ENCODE measurements around the gene THOC2.
A peak's percentile ranks its signal among the peaks of the same experiment; 100 is the strongest.
"Not testable (repeated sequence)": the region's sequence is repeated elsewhere in the genome, so short reads cannot be mapped to it uniquely, and the experiment has no call there.

Gene THOC2

DNA sequence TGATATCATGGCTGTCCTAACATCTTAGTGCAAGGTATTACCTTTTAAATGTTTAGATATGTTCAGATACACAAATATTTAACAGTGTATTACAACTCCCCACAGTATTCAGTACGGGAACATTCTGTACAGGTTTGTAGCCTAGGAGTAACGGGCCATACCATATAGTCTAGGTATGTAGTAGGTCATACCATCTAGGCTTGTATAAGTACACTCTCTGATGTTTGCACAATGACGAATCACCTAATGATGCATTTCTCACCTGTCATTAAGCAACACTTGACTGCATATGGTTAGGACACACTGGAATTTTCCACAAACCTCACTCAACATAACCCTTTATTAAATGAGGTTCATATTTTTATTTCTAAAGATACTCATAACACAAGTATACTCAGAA is 67.7 kb downstream of the THOC2 start:
- no peak for DNase-seq

DNA sequence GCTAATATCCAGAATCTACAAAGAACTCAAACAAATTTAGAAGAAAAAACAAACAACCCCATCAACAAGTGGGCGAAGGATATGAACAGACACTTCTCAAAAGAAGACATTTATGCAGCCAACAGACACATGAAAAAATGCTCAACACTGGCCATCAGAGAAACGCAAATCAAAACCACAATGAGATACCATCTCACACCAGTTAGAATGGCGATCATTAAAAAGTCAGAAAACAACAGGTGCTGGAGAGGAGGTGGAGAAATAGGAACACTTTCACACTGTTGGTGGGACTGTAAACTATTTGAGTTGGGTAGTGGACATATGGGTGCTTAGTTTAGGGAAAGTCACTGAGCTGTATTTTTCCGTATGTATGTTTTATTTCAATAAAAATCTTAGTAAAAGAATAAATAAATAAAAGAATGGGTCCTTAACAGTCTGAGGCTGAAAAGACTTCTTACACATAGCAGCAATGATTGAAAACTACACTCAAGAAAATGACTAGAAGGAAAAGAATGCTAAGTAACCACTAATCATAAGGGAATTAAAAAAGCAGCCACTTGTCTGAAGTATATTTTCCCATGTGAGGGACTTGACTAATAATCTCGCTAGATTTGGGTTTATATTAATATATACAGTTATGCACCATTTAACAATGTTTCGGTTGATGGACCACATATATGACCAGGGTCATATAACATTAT is 68.2 kb downstream of the THOC2 start:
- not testable (repeated sequence) for DNase-seq

DNA sequence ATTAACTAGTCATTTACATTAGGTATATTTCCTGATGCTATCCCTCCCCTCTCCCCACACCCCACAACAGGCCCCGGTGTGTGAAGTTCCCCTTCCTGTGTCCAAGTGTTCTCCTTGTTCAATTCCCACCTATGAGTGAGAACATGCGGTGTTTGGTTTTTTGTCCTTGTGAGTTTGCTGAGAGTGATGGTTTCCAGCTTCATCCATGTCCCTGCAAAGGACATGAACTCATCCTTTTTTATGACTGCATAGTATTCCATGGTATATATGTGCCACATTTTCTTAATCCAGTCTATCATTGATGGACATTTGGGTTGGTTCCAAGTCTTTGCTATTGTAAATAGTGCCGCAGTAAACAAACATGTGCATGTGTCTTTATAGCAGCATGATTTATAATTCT is 69.1 kb downstream of the THOC2 start:
- not testable (repeated sequence) for DNase-seq

DNA sequence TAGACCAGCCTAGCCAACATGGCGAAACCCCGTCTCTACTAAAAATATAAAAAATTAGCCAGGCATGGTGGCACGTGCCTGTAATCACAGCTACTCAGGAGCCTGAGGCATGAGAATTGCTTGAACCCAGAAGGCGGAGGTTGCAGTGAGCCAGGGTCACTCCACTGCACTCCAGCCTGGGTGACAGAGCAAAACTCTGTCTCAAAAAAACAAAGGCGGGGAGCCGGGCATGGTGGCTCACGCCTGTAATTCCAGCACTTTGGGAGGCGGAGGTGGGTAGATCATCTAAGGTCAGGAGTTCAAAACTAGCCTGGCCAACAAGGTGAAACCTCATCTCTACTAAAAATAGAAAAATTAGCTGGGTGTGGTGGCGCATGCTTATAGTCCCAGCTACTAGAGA is 76.3 kb downstream of the THOC2 start:
- not testable (repeated sequence) for DNase-seq

DNA sequence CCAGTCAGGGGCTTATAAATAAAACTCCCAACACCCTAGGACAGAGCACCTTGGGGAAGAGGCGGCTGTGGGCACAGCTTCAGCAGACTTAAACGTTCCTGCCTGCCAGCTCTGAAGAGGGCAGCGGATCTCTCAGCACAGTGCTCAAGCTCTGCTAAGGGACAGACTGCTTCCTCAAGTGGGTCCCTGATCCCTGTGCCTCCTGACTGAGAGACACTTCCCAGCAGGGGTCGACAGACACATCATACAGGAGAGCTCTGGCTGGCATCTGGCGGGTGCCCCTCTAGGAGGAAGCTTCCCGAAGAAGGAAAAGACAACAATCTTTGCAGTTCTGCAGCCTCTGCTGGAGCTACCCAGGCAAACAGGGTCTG is 84.1 kb downstream of the THOC2 start:
- DNase-seq = not testable (repeated sequence)

DNA sequence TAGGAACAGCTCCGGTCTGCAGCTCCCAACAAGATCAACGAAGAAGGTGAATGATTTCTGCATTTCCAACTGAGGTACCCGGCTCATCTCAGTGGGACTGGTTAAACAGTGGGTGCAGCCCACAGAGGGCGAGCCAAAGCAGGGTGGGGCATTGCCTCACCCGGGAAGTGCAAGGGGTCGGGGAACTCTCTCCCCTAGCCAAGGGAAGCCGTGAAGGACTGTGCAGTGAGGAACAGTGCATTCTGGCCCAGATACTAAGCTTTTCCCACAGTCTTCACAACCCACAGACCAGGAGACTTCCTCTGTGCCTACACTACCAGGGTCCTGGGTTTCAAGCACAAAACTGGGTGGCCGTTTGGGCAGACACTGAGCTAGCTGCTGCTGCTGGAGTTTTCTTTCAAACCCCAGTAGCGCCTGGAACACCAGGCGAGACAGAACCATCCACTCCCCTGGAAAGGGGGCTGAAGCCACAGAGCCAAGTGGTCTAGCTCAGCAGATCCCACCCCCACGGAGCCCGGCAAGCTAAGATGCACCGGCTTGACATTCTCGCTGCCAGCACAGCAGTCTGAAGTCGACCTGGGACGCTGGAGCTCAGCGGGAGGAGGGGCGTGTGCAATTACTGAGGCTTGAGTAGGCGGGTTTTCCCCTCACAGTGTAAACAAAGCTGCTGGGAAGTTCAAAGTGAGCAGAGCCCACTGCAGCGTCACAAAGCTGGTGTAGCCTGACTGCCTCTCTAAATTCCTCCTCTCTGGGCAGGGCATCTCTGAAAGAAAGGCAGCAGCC is 84.6 kb downstream of the THOC2 start:
- peak in 1 of 4 experiments; percentile 9 for DNase-seq

DNA sequence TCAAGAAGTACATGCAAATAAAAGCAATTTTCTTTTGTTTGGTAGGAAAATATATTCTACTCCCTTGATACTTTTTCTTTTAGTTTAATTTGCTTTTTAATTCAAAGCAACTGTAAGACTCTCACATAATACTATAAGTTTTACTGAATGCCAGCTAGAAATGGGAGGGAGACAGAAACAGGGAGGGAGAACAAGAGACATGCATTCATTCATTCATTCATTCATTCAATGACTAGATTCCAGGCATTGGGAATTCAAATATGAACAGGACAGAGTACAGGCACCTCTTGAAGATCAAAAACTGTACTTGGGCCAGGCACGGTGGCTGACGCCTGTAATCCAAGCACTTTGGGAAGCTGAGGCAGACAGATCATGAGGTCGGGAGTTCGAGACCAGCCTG is 85.6 kb downstream of the THOC2 start:
- no peak for DNase-seq

DNA sequence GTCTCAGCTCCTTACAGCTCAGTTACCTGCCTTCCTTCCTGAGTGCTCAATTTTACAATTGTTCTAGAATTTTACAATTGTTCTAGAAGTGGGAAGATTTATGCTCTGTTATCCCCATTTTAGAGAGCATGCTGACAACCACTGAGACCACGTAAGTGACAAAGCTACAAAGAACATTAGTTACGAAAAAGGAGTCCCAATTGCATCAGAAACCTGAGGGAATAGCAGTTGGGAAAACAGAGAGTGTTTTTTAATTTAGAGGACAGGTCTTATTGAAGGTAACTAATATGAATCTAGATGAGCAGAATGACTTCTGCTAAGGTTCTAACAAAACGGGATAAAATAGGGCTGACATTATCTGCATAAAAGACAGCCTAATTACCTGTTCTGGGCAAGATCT is 103.3 kb downstream of the THOC2 start:
- no peak for DNase-seq

DNA sequence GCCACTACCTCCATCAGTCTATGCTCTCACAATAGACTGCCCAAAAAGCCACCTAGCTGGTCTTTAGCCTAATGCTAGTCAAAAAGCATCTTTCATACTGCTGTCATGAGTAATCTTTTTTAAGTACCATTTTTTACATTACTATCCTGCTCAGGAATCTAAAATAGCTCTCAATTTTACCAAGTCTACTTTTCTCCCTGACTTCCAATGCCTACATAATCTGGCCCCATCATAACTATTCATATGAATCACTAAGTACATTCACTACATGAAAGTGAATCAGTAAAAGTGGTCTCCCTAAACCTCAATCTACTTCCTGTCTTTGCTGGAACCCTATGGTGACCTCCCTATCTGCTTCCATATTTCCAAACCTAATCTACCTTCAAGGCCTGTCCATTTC is 105.9 kb downstream of the THOC2 start:
- DNase-seq = no peak

DNA sequence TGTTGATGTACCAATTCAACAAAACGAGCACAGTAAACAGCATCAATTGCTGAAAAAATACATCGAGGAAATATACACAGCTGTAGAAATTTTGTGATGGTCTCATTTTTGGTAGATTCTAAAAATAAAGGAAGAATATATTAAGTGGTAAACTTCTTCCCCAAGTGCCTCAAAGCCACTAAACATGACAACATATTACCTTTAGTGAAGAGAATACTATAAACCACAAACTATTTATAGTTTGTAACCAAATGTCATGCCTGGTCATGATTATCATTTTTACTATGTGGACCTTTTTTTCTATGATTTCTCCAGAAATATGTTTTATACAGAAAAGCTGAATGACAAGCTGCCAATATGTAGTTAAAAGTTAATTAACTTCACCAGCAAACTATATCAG is 106.9 kb downstream of the THOC2 start:
- no peak for DNase-seq

DNA sequence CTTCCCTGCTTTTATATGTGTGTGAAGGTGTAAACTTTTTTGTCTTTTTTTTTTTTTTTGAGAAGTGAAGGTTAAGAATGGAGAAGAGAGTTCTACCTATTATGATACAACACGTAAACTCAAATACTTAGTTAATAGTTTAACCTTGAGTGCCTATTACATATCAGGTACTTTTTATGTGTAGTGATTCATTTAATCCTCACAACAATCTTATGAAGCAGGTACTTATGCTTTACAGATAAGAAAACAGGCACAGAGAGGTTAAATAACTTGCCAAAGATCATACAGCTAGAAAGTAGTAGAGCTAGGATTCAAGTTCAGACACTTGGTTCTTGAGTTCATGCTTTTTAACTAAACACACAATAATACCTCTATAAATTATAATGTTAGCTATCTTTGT is 107.4 kb downstream of the THOC2 start:
- no peak for DNase-seq

DNA sequence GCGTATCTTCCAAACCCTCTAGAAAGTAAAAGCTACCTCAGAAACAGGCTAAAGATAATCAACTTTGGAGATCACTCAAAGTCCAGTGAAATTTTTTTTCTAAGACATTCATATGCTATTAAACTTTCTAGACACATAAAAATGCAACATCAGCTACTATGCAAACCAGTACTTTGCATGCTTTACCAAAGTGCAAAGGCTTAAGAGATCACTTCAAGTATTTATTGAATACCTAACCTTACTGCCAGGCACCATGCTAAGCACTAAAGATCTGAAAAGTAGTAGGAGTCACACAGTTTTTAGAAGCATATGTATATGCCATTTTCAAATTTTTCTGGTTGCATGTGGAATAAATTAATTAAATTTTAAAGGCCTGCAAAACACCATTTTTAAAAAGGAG is 115.8 kb downstream of the THOC2 start:
- DNase-seq = no peak

DNA sequence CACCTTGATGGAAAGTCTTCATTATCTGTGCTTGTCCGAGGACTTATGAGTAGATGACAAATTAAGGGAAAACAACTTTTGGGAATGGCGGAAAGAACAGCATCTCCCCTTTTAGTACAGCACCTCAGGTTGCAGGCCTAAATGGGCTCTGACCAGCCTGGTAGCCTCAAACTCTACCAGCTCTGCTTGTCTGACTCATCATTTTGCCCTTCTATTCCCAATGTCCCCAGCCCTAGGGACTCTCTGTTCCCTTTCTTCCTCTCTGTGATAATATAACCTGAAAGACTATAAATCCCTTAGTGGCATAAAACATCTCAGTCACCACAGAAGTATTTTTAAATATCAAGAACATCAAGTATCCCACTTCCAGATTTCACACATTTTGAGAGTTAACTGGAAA is 121.9 kb downstream of the THOC2 start:
- no peak for DNase-seq

DNA sequence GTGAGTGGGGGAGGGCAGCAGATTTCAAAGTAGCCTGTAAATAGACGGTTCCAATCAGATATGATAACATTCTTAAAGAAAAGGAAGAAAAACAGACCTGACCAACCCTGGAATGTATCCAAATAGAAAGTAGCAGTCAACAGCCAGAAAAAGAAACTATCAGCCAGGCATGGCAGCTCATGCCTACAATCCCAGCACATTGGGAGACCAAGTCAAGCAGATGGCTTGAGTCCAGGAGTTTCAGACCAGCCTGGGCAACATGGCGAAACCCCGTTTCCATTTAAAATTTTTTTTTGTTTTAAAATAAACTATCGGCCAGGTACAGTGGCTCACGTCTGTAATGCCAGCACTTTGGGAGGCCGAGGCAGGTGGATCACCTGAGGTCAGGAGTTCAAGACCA is 125.0 kb downstream of the THOC2 start:
- no peak for DNase-seq

DNA sequence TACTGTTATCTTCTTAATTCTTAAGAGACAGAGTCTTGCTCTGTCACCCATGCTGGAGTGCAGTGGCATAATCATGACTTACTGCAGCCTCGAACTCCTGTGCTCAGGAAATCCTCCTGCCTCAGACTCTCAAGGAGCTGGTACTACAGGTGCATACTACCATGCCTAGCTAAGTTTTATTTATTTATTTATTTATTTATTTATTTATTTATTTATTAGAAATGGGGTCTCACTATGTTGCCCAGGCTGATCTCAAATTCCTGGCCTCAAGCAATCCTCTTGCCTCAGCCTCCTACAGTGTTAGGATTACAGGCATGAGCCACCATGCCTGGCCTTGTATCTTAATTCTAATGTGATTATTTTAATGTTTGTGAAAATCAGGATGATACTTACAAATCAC is 125.6 kb downstream of the THOC2 start:
- DNase-seq = no peak

DNA sequence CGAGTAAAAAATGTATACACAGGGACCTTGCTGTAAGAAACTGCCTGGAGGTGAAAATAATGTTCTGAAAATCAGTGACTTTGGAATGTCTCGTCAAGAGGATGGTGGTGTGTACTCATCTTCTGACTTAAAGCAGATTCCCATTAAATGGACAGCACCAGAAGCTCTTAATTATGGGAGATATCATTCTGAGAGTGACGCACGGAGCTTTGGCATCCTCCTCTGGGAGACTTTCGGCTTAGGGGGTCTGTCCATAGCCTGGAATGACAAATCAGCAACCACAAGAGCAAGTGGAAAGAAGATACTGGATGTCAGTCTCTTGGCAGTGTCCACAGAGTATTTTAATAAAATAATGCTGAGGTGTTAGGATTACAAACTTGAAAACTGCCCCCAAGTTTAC is 129.4 kb downstream of the THOC2 start:
- DNase-seq = no peak

DNA sequence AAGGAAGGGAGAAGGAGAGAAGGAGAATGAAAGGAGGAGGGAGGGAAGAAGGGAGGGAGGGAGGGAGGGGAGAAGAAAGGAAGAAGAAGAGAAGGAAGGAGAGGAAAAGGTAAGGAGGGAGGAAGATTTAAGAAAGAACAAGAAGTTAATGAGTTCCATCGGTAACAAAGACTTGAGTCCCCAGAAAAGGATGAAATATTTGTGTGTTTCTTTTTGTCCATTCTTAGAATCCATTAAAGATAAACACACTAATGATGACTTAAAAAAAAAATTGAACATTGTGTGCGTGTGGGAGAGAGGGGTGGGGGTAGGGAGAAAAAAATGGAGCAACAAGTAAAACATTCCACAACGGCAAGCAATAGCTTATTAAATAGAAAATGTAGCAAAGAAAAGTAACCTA is 131.4 kb downstream of the THOC2 start:
- DNase-seq = no peak

DNA sequence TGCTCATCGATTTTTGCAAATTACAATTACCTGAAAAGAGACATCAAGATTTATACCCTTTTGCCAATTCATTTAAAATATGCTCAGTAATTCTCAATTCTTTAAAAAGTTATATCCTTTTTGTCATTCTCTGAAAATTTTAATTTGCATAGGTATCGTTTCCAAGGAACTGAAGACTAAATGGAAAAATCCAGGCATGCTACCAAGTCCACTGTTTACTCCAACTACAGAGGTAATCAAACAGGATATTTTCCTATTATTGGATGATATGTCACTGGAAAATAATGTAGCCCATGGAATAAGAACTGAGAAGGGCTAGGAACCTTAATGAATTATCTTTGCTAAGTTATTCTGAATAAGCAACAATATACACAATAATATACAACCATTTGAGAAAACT is 132.7 kb downstream of the THOC2 start:
- DNase-seq = no peak

DNA sequence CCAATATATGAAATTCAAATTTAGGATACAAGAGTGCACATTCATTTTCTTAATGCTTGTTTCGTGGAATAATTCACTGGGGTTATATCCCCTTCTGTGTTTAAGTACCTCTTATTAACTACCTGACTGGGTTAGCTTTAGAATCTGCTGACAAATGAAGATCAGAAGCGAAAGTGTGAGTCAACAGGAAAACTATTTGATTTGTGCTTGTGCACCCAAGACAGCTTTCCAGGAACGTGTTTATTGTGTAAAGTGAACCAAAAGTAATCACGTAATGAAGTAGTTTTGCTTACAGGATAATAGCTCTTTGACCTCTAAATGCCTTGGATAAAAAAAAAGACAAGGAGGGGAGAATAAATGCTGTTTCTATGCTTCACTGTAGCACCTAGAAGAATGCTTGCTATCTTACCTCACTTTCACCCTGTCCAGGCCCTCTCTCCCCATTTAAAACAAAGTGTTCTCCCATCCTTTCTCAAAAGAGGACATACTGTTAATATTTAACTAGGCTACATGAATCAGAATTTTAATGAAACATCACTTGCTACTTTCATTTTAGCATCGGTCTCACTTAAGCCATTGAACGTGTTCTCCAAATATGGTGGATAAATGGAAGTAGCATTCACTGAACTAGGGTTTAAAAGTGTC is 141.9 kb downstream of the THOC2 start:
- no peak for DNase-seq

DNA sequence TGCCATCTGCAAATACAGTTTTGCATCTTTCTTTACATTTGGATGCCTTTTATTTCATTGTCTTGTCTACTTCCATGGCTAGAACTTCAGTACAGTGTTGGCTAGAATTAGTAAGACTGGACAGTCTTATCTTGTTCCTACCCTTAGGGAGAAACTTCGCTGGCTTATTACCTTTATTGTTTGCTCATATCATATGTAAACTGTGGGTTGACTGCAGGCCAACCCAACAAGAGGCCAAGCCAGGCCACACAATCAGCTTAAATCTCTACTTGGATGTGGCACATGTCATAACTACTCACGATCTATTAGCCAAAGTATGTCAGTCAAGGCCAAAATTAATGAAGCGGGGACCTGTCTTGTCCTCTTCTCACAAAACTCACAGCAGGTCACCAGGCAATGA is 144.1 kb downstream of the THOC2 start:
- DNase-seq = no peak

DNA sequence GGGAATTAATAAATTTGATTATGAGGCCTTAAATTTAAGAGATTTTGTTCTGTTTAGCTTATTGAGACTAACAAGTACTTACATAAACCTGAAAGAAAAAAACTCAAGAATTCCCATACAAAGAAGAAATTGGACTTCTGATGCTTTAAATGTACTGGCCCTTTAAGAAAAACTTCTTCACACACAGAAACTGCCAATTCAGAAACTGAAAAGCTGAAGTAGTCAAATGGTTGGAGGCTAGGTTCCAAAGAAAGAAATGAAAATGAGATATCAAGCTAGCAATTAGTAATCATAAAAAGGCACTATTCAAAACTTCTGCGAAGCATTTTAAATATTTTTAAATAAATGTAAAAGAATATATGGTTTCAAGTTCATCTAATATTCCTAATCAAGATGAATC is 151.3 kb downstream of the THOC2 start:
- no peak for DNase-seq

DNA sequence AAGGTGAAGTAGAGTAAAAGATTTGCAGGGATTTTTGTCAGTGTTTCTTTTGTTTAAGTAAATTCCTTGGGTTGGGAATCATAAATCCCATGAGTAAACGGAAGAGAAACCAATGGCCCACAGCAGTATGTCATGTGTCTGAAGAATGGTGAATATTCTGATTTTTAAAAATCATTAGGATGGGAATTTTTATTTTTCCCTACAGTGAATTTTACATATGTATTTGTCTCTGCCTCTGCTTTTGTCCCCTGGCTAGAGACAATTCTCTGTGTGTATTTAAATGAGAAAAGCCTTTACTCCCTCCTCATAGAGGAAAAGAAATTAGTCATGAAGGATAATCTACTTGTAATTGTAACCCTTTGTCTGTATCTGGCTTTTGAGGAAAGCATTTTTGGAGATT is 152.1 kb downstream of the THOC2 start:
- DNase-seq = no peak

DNA sequence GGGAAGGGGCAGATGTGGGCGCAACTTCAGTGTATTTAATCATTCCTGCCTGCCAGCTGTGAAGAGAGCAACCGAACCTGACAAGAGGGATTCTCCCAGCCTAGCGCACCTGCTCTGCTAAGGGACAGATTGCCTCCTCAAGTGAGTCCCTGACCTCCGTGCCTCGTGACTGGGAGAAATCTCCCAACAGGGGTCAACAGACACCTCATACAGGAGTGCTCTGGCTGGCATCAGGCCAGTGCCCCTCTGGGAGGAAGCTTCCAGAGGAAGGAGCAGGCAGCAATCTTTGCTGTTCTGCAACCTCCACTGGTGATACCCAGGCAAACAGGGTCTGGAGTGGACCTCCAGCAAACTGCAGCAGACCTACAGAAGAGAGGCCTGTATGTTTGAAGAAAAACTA is 158.8 kb downstream of the THOC2 start:
- DNase-seq = not testable (repeated sequence)

DNA sequence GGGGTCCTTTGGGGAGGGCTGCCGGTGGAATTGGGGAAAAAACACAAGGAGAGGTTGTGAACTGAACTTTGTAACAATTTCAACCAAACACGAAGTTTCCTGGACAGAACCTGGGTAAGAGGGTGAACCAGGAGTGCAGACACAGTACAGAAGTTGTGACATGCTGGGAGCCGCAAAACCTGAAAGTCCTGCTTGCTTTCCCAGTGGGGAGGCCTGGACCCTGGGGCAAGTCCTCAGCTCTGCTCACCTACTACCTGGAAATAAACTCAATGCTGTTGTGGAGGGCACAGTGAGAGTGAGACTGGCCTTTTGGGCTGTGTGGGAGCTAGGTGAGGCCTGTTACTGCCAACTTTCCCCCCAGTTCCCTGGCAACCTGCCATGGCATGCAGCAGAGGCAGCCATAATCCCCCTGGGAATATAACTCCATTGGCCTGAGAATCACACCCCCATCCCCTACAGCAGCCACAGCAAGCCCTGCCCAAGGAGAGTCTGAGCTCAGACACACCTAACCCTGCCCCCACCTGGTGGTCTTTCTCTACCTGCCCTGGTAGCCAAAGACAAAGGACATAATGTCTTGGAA is 162.8 kb downstream of the THOC2 start:
- no peak for DNase-seq
